ENCODE results near the gene PID1.

DNA sequence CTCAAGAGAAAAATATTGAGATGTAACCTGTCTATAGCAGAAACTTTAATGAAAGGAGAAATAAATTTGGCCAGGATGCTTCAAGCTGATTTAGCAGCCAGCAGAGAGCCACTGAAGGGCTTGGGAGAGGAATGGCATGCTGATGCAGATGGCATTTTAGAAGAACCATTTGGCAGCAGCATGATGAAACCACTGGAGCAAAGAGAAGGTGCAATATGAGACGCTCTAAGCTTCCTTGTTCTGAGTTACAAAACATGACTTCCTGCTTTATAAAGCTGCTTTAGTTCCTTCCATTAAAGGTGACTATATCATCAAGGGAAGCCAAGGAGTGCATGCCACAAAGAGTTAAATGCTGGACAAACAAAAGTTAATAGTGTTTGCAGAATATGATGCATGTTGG lies 189.7 kb downstream of the PID1 start:
- TF ChIP-seq CTCF (IDR thresholded peaks at IDR 0.05) (no peak), POLR2A (IDR thresholded peaks at IDR 0.05) (no peak)

All from lower leg skin (tissue), 3 donors.